ENCODE results near the gene ZSWIM5.

DNA sequence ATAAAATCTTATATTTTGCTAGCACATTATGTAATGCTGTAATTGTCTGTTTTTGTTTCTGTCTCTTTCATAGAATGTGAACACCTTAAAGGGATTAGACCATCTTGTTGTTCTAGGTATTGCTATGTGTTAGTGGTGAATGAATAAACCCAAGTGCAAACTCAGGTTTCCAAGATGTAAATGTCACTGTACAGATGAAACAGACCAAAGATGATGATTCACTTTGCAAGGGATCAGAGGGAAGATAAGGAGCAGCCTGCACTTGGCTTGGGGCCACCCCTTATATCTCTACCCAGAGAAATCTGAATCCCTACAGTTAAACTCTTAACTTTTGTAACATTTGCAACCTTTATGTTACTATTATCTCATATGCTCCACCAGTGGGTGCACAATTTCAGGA is 168.9 kb downstream of the ZSWIM5 start:
- TF ChIP-seq, protein P1, sequence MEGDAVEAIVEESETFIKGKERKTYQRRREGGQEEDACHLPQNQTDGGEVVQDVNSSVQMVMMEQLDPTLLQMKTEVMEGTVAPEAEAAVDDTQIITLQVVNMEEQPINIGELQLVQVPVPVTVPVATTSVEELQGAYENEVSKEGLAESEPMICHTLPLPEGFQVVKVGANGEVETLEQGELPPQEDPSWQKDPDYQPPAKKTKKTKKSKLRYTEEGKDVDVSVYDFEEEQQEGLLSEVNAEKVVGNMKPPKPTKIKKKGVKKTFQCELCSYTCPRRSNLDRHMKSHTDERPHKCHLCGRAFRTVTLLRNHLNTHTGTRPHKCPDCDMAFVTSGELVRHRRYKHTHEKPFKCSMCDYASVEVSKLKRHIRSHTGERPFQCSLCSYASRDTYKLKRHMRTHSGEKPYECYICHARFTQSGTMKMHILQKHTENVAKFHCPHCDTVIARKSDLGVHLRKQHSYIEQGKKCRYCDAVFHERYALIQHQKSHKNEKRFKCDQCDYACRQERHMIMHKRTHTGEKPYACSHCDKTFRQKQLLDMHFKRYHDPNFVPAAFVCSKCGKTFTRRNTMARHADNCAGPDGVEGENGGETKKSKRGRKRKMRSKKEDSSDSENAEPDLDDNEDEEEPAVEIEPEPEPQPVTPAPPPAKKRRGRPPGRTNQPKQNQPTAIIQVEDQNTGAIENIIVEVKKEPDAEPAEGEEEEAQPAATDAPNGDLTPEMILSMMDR (IDR thresholded peaks at IDR 0.05) = no peak
- no peak for TF ChIP-seq POLR2A (IDR thresholded peaks at IDR 0.05)

Data from body of pancreas (tissue), 4 donors.